ENCODE measurements around the gene C12orf50. TPM values are rescaled to one million over a fixed set of nuclear protein-coding genes. Genes with fewer than 3 reads are reported as not detected.

Gene C12orf50
- total and polyA plus RNA-seq, 2 donors (not counting 1 experiment from before 2014, with no cell fraction given), result 0.07 to 0.10 TPM

DNA sequence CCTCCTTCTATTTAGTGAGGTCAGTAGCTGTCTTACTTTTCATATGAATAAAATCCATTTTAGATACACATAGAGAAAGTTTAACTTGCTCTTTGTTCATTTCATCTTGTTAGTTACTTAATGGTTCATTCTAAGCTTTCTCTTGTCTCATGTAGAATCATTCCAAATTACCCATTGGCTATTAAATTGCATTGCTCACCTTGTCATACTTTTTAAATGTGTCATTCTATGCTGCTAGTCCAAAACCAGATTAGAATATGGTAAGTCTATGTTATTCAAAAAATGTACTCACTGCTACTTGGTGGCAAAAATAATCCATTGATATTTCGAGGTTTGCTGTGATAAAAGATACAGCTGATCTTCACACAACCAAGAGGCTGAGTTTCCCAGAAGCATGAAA, 3.0 kb downstream of the C12orf50 start:
- POLR2A ChIA-PET, result no interaction called here
- Histone ChIP-seq H3K4me1 (ENCODE audit: control insufficient read depth in 2 of 2, insufficient read depth in 2 of 2, low read length in 2 of 2) (no peaks in the 10 kb centered on the region), H3K27ac (ENCODE audit: low read length in 2 of 2) (no peak overlapping the region), H3K9ac (ENCODE audit: low read length) (no peak overlapping the region), H2AFZ (ENCODE audit: insufficient read depth, low read depth, low read length, poor library complexity, severe bottlenecking) (no peak overlapping the region), H3K27me3 (replicated peaks in 1 of 4; ENCODE audit: control extremely low read depth in 1 of 4, control insufficient read depth in 3 of 4, insufficient read depth in 4 of 4, low read length in 3 of 4) (no peaks in the 10 kb centered on the region), H3K4me3 (ENCODE audit: control extremely low read depth in 1 of 5, extremely low read depth in 1 of 5, insufficient read depth in 1 of 5, low read depth in 2 of 5, low read length in 4 of 5) (no peak overlapping the region), H3K9me3 (ENCODE audit: control extremely low read depth in 1 of 3, control insufficient read depth in 2 of 3, insufficient read depth in 1 of 3, low read length in 2 of 3) (peaks cover 0 to 3% (median 0%) of the 10 kb centered on the region in 3 donors), H3K4me2 (replicated peaks; ENCODE audit: low read depth, low read length, poor library complexity, severe bottlenecking) (no peak overlapping the region), H3K36me3 (replicated peaks in 1 of 2; ENCODE audit: control extremely low read depth in 1 of 2, control insufficient read depth in 1 of 2, extremely low read depth in 1 of 2, insufficient read depth in 2 of 2, low read length in 1 of 2) (no peaks in the 10 kb centered on the region), H3K79me2 (ENCODE audit: control insufficient read depth, insufficient read depth, low read length) (no peaks in the 10 kb centered on the region), H4K20me1 (ENCODE audit: control insufficient read depth, insufficient read depth, low read length, poor library complexity, severe bottlenecking) (no peaks in the 10 kb centered on the region)
- H3K27ac Mint-ChIP-seq, result no peak overlapping the region
- peaks cover 12% of the 10 kb centered on the region for H3K27me3 Mint-ChIP-seq
- intact Hi-C loops (cut with micrococcal nuclease), result no loop called here
- no peak for DNase-seq
- no peak overlapping the region for H3K4me3 Mint-ChIP-seq
- no CpG with 5 or more reads among the region's 1 CpG for WGBS (ENCODE audit: insufficient coverage)
- ATAC-seq (ENCODE audit: low read depth), result no peak
- TF ChIP-seq, protein P1, sequence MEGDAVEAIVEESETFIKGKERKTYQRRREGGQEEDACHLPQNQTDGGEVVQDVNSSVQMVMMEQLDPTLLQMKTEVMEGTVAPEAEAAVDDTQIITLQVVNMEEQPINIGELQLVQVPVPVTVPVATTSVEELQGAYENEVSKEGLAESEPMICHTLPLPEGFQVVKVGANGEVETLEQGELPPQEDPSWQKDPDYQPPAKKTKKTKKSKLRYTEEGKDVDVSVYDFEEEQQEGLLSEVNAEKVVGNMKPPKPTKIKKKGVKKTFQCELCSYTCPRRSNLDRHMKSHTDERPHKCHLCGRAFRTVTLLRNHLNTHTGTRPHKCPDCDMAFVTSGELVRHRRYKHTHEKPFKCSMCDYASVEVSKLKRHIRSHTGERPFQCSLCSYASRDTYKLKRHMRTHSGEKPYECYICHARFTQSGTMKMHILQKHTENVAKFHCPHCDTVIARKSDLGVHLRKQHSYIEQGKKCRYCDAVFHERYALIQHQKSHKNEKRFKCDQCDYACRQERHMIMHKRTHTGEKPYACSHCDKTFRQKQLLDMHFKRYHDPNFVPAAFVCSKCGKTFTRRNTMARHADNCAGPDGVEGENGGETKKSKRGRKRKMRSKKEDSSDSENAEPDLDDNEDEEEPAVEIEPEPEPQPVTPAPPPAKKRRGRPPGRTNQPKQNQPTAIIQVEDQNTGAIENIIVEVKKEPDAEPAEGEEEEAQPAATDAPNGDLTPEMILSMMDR (IDR thresholded peaks at IDR 0.05), result no peak
- no peak for TF ChIP-seq EZH2 (IDR thresholded peaks at IDR 0.05; ENCODE audit: borderline replicate concordance, insufficient read depth, low read depth, low read length, poor library complexity, severe bottlenecking)
- no peaks in the 10 kb centered on the region for H3K9me3 Mint-ChIP-seq (ENCODE audit: insufficient read depth)
- CTCF ChIA-PET, result no interaction called here
- H3K4me1 Mint-ChIP-seq, result no peaks in the 10 kb centered on the region

DNA sequence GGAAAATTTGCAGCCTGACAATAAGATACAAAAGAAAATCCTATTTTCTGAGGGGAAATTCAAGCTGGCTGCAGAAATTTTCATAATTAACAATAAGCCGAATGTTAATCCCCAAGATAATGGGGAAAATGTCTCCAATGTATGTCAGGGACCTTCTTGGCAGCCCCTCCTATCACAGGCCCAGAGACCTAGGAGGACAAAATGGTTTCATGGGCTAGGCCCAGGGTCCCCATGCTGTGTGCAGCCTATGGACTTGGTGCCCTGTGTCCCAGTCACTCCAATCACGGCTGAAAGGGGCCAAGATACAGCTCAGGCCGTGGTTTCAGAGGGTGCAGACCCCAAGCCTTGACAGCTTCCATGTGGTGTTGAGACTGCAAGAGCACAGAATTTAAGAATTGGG, 11.2 kb downstream of the C12orf50 start:
- H3K27ac ChIP-seq (ENCODE audit: low read length in 2 of 2), result no peak overlapping the region
- no peak overlapping the region for H3K9ac ChIP-seq (ENCODE audit: low read length)
- Mint-ChIP-seq H3K4me3 (no peak overlapping the region), H3K9me3 (ENCODE audit: insufficient read depth) (peaks cover 5% of the 10 kb centered on the region), H3K27ac (no peak overlapping the region), H3K4me1 (no peaks in the 10 kb centered on the region), H3K27me3 (peaks cover 39% of the 10 kb centered on the region)
- intact Hi-C loops (cut with micrococcal nuclease), result no loop called here
- H3K9me3 ChIP-seq (ENCODE audit: control extremely low read depth in 1 of 3, control insufficient read depth in 2 of 3, insufficient read depth in 1 of 3, low read length in 2 of 3), result peaks cover 0 to 9% (median 8%) of the 10 kb centered on the region in 3 donors
- no peak overlapping the region for H3K4me2 ChIP-seq (replicated peaks; ENCODE audit: low read depth, low read length, poor library complexity, severe bottlenecking)
- ChIA-PET CTCF (no interaction called here), POLR2A (no interaction called here)
- no peaks in the 10 kb centered on the region for H3K79me2 ChIP-seq (ENCODE audit: control insufficient read depth, insufficient read depth, low read length)
- no peaks in the 10 kb centered on the region for H3K36me3 ChIP-seq (replicated peaks in 1 of 2; ENCODE audit: control extremely low read depth in 1 of 2, control insufficient read depth in 1 of 2, extremely low read depth in 1 of 2, insufficient read depth in 2 of 2, low read length in 1 of 2)
- peaks cover 0 to 8% (median 0%) of the 10 kb centered on the region in 4 experiments for H3K27me3 ChIP-seq (replicated peaks in 1 of 4; ENCODE audit: control extremely low read depth in 1 of 4, control insufficient read depth in 3 of 4, insufficient read depth in 4 of 4, low read length in 3 of 4)
- TF ChIP-seq EZH2 (IDR thresholded peaks at IDR 0.05; ENCODE audit: borderline replicate concordance, insufficient read depth, low read depth, low read length, poor library complexity, severe bottlenecking), result no peak
- TF ChIP-seq, protein P1 (IDR thresholded peaks at IDR 0.05), result no peak
- no peaks in the 10 kb centered on the region for H3K4me1 ChIP-seq (ENCODE audit: control insufficient read depth in 2 of 2, insufficient read depth in 2 of 2, low read length in 2 of 2)
- ATAC-seq (ENCODE audit: low read depth) (no peak), DNase-seq (no peak)
- H3K4me3 ChIP-seq (ENCODE audit: control extremely low read depth in 1 of 5, extremely low read depth in 1 of 5, insufficient read depth in 1 of 5, low read depth in 2 of 5, low read length in 4 of 5), result no peak overlapping the region
- no peaks in the 10 kb centered on the region for H4K20me1 ChIP-seq (ENCODE audit: control insufficient read depth, insufficient read depth, low read length, poor library complexity, severe bottlenecking)
- no peak overlapping the region for H2AFZ ChIP-seq (ENCODE audit: insufficient read depth, low read depth, low read length, poor library complexity, severe bottlenecking)
- 75% methylated on average over 3 of the region's 3 CpGs for WGBS (ENCODE audit: insufficient coverage)

Measured in B cell (primary cell).